ENCODE results near the gene SLC2A6. TPM values are rescaled to one million over a fixed set of nuclear protein-coding genes. Genes with fewer than 3 reads are reported as not detected.

The SLC2A6 gene
- total and polyA plus RNA-seq, 8 donors: 1.9 to 22.4 (median 2.9) TPM

DNA sequence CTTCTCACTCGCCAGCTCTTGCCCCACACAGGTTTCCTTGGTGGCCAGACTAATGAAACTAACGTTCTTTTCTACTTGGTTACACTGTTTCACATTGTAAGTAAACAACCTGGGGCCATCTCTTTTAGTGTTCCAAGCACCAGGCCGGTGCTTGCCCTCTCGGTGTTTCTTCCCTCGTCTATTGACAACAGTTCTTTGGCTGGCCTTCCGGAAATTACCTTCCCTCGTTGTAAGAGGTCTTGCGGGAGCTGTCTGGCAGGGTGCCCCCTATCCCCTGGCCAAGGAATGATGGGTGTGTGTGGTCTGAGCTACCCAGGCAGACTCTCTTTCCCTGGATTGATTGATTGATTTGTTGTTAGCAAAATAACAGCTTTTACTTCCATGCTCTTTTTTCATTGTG is 46.8 kb upstream of the SLC2A6 start:
- no peak overlapping the region for H3K4me3 ChIP-seq
- TF ChIP-seq, protein P1, sequence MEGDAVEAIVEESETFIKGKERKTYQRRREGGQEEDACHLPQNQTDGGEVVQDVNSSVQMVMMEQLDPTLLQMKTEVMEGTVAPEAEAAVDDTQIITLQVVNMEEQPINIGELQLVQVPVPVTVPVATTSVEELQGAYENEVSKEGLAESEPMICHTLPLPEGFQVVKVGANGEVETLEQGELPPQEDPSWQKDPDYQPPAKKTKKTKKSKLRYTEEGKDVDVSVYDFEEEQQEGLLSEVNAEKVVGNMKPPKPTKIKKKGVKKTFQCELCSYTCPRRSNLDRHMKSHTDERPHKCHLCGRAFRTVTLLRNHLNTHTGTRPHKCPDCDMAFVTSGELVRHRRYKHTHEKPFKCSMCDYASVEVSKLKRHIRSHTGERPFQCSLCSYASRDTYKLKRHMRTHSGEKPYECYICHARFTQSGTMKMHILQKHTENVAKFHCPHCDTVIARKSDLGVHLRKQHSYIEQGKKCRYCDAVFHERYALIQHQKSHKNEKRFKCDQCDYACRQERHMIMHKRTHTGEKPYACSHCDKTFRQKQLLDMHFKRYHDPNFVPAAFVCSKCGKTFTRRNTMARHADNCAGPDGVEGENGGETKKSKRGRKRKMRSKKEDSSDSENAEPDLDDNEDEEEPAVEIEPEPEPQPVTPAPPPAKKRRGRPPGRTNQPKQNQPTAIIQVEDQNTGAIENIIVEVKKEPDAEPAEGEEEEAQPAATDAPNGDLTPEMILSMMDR (IDR thresholded peaks at IDR 0.05): no peak
- intact Hi-C loops (cut with DNase I): no loop called here
- H3K36me3 ChIP-seq: no peaks in the 10 kb centered on the region
- DNase-seq: peak in 1 of 4 donors; percentile 8
- no peak for ATAC-seq
- peaks cover 0 to 45% of the 10 kb centered on the region in 2 donors for H3K27me3 ChIP-seq
- peaks cover 8 to 12% of the 10 kb centered on the region in 2 donors for H3K4me1 ChIP-seq
- no peak overlapping the region for H3K27ac ChIP-seq
- no peaks in the 10 kb centered on the region for H3K9me3 ChIP-seq

DNA sequence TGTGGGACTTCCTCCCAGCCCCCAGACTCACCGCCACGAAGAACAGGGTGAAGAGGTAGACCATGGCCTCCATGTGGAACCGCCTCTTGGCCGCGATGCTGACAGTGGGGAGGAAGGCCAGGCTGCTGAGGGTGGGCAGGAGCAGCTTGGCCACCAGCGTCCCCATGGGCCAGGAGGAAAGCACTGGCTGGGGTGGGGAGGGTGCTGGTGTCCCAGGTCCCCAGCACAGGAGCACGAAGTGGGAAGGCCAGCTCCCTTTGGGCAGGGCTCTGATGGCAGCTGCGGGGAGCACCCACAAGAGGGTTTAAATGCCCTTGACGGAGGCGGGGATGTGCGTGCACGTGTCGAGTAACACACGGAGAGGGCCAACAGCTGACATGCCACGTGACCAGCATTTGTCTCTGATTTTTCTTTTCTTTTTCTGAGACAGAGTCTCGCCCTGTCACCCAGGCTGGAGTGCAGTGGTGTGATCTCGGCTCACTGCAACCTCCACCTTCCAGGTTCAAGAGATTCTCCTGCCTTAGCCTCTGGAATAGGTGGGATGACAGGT is 45.9 kb upstream of the SLC2A6 start, which contains the start of gene MYMK:
MYMK (minus strand) TSS at position 281 of the 550 bp plus-strand sequence; CDS start at position 166, 115 bp downstream.
- Histone ChIP-seq H3K36me3 (no peaks in the 10 kb centered on the region), H3K27me3 (peaks cover 0 to 39% of the 10 kb centered on the region in 2 donors), H3K27ac (no peak within 1 kb of the TSS), H3K4me1 (peaks cover 8 to 12% of the 10 kb centered on the region in 2 donors), H3K4me3 (no peak within 1 kb of the TSS), H3K9me3 (no peaks in the 10 kb centered on the region)
- TF ChIP-seq, protein P1 (IDR thresholded peaks at IDR 0.05): no peak
- intact Hi-C loops (cut with DNase I): no loop called here
- ATAC-seq: no peak
- DNase-seq: peak in 1 of 4 donors; percentile 74

DNA sequence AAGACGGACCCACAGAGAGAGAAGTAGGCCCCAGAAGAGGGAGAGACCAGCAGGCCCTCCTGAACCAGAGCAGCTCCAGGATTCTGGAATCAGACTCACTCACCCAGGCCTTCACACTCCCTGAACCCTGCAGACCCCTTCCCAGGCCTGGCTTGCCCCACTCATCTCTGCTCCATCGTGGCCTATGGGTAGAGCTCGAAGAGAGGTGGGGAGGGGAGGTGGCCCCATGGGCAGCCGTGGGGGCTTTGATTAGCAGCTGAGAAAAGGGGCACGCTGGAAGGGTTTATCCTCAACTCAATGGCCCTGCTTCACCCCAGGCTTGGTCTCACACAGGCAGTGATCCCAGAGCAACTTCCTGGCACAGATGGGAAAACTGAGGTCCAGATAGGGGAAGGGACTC is 45.2 kb upstream of the SLC2A6 start:
- intact Hi-C loops (cut with DNase I): no loop called here
- no peaks in the 10 kb centered on the region for H3K36me3 ChIP-seq
- H3K27ac ChIP-seq: no peak overlapping the region
- H3K4me3 ChIP-seq: no peak overlapping the region
- H3K27me3 ChIP-seq: peaks cover 0 to 33% of the 10 kb centered on the region in 2 donors
- TF ChIP-seq, protein P1 (IDR thresholded peaks at IDR 0.05): no peak
- DNase-seq (peak in 1 of 4 donors; percentile 29), ATAC-seq (no peak)
- no peaks in the 10 kb centered on the region for H3K9me3 ChIP-seq
- H3K4me1 ChIP-seq: peaks cover 8 to 12% of the 10 kb centered on the region in 2 donors

DNA sequence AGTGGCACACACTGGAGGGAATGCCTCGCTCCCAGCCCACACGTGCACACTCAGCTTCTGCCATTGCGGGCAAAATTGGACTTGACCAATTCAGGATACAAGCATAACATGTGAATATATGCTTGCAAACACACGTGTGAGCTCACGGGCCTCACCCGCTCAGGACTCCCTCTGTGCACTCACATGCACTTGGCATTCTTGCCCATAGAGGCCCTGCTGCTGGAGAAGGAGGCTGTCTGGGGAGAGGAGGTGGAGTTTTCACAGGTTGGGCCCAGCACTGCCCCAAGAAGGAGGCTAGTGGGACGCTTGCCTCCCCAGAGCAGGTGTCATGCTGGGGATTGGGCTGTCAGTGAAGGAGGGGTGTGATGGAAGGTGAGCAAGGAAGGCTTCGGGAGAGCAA is 44.2 kb upstream of the SLC2A6 start:
- intact Hi-C loops (cut with DNase I): no loop called here
- Histone ChIP-seq H3K4me1 (peaks cover 8 to 12% of the 10 kb centered on the region in 2 donors), H3K4me3 (no peak overlapping the region), H3K27me3 (peaks cover 0 to 23% of the 10 kb centered on the region in 2 donors), H3K9me3 (no peaks in the 10 kb centered on the region), H3K36me3 (no peaks in the 10 kb centered on the region), H3K27ac (no peak overlapping the region)
- DNase-seq: peak in 1 of 4 donors; percentile 35
- no peak for ATAC-seq
- TF ChIP-seq, protein P1 (IDR thresholded peaks at IDR 0.05): no peak

DNA sequence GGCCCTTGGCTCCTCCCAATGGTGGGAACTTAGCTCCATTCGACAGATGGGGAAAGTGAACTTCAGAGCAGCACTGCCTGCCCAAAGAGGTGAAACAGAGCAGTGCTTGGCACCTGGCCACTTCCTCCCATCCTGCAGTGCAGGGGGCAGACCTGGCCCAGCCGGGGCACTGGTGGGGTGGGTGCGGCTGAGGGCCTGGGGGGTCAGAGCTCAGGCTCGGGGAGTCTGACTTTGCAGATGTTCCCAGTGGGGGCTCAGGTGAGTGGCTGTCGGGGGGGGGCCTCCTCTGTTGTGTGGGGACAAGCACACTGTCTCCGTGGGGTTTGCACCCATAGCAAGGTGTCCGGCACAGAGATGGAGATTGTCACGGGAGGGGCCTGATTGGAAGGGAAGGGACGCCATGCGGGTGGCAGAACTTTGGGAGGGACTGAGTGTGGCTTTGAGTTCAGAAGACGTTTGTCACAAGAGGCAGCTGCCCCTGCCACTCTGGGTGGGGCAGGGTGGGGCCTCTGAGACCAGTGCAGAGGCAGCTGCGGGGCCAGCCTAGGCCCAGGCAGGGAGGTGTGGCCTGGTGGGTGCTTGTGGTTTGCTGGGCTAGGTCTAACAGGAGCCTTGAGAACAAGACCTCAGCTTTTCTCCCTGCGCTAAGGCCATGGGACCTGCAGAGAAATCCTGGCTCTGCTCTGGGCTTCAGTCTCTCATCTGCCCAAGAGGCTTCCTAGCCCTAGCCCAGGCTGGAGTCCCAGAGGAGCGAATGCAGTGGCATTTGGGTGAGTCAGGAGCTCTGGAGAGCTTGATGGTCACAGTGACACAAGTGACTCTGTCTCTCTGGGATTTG is 43.4 kb upstream of the SLC2A6 start:
- Histone ChIP-seq H3K36me3 (no peaks in the 10 kb centered on the region), H3K4me1 (peaks cover 8% of the 10 kb centered on the region in 2 donors), H3K9me3 (no peaks in the 10 kb centered on the region), H3K27me3 (peaks cover 0 to 15% of the 10 kb centered on the region in 2 donors), H3K27ac (no peak overlapping the region), H3K4me3 (no peak overlapping the region)
- ATAC-seq: no peak
- intact Hi-C loops (cut with DNase I): no loop called here
- DNase-seq: peak in 1 of 4 donors; percentile 66
- TF ChIP-seq, protein P1 (IDR thresholded peaks at IDR 0.05): no peak
